ENCODE measurements around the gene XAGE1A.
"Not testable (repeated sequence)": the region's sequence is repeated elsewhere in the genome, so short reads cannot be mapped to it uniquely, and the experiment has no call there.

The XAGE1A gene

DNA sequence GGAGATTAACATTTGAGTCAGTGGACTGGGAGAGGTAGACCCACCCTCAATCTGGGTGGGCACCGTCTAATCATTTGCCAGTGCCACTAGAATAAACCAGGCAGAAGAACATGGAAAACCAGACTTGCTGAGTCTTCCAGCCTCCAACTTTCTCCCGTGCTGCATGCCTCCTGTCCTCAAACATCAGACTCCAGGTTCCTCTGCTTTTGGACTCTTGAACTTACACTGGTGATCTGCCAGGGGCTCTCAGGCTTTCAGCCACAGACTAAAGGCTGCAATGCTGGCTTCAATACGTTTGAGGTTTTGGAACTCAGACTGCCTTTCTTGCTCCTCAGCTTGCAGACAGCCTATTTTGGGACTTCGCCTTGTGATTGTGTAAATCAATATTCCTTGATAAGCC is 45.4 kb downstream of the XAGE1A start:
- not testable (repeated sequence) for H3K27ac ChIP-seq (ENCODE audit: low read length); H3K9ac ChIP-seq (ENCODE audit: low read length in 2 of 2); H3K36me3 ChIP-seq (ENCODE audit: control insufficient read depth in 2 of 2, insufficient read depth in 2 of 2, low read length in 2 of 2); H3K4me1 ChIP-seq (ENCODE audit: control insufficient read depth, insufficient read depth, low read length); H3K4me3 ChIP-seq (ENCODE audit: low read length in 2 of 2); H3K9me3 ChIP-seq (ENCODE audit: control insufficient read depth in 2 of 2, low read length in 2 of 2)
- peaks cover 0 to 12% of the 10 kb centered on the region in 2 donors for H3K27me3 ChIP-seq (ENCODE audit: control insufficient read depth in 1 of 2, insufficient read depth in 2 of 2, low read length in 2 of 2)

DNA sequence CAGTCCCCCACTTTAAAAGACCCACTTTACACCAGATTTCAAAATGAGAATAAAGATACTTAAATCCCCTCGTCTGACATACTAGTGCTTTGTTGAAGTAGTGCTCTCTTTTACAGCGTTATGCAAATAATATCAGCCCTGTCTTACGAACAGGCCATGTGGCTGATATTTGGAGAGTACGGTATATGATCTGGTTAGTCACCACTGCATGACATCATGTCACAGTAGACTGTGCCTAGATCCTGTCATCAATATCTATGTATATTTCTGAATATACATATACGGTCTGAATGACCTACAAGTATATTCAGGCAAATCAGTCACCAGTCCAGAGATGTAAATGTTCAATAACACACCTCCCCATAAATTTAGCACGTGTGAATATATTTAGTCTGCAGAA is 46.7 kb downstream of the XAGE1A start:
- H3K27me3 ChIP-seq (ENCODE audit: control insufficient read depth in 1 of 2, insufficient read depth in 2 of 2, low read length in 2 of 2), result peaks cover 0 to 12% of the 10 kb centered on the region in 2 donors
- no peaks in the 10 kb centered on the region for H3K9me3 ChIP-seq (ENCODE audit: control insufficient read depth in 2 of 2, low read length in 2 of 2)
- H3K9ac ChIP-seq (ENCODE audit: low read length in 2 of 2), result no peak overlapping the region
- no peak overlapping the region for H3K4me3 ChIP-seq (ENCODE audit: low read length in 2 of 2)
- H3K27ac ChIP-seq (ENCODE audit: low read length), result no peak overlapping the region
- no peaks in the 10 kb centered on the region for H3K4me1 ChIP-seq (ENCODE audit: control insufficient read depth, insufficient read depth, low read length)
- no peaks in the 10 kb centered on the region for H3K36me3 ChIP-seq (ENCODE audit: control insufficient read depth in 2 of 2, insufficient read depth in 2 of 2, low read length in 2 of 2)

DNA sequence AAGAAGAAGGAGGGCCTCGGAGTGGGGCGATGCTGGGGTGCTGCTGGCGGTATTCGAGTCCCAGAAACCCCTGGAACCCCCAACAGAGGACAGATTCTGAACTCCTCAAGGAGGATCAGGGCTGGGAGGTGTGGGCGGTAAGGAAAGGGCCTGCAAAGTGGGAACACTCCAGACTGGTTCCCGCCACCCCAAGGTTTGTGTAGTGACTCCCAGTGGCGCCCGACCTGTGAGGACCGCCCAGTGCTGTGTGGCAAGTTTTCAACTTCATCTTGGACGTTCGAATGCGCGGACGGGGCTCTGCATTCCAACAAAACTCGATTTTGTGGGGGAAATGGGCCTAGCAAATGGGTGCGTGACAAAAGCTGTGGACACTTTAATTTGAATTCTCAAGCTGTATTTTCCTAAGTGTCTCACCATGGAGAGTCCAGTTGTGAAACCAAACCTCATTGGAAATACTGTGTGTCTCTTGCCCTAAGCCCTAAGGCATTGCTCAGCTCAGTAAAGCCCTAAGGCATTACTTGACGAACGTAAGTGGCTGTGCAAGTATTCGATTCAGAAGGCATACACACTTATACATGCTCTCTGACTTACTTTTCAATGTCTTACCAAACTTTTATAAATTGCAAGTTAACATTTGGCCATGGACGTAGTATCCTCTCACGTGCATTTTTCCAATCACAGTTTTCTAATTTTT is 48.7 kb downstream of the XAGE1A start:
- Histone ChIP-seq H3K27ac (ENCODE audit: low read length) (no peak overlapping the region), H3K9me3 (ENCODE audit: control insufficient read depth in 2 of 2, low read length in 2 of 2) (no peaks in the 10 kb centered on the region), H3K9ac (ENCODE audit: low read length in 2 of 2) (no peak overlapping the region), H3K27me3 (ENCODE audit: control insufficient read depth in 1 of 2, insufficient read depth in 2 of 2, low read length in 2 of 2) (peaks cover 0 to 15% of the 10 kb centered on the region in 2 donors), H3K36me3 (ENCODE audit: control insufficient read depth in 2 of 2, insufficient read depth in 2 of 2, low read length in 2 of 2) (no peaks in the 10 kb centered on the region), H3K4me3 (ENCODE audit: low read length in 2 of 2) (no peak overlapping the region), H3K4me1 (ENCODE audit: control insufficient read depth, insufficient read depth, low read length) (no peaks in the 10 kb centered on the region)

DNA sequence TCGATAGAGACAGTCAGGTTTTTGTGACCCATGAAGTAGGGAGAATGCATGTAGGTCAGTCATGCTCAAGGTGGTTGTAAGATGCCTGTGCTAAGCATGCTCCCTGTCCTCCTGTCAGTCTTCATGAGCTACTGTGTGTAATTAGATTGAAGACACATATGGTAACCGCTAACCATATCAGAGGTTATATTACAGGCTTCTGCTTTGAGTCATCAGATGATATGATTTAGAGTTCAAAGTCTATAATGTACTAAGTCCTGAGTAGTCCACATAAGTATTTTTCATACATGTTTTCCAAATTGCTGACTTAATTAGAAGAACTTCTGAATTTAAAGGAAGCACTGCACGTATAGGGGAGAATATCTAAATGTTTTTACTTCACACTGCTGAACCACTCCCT is 53.2 kb downstream of the XAGE1A start:
- H3K27me3 ChIP-seq (ENCODE audit: control insufficient read depth in 1 of 2, insufficient read depth in 2 of 2, low read length in 2 of 2), result peaks cover 0 to 14% of the 10 kb centered on the region in 2 donors
- H3K4me3 ChIP-seq (ENCODE audit: low read length in 2 of 2); H3K9me3 ChIP-seq (ENCODE audit: control insufficient read depth in 2 of 2, low read length in 2 of 2); H3K4me1 ChIP-seq (ENCODE audit: control insufficient read depth, insufficient read depth, low read length); H3K27ac ChIP-seq (ENCODE audit: low read length); H3K36me3 ChIP-seq (ENCODE audit: control insufficient read depth in 2 of 2, insufficient read depth in 2 of 2, low read length in 2 of 2); H3K9ac ChIP-seq (ENCODE audit: low read length in 2 of 2): not testable (repeated sequence)

Data from stomach smooth muscle (tissue), 2 donors.